GM18502 (cell line): ENCODE data around the gene CAV3.

Source experiments
- ATAC-seq: cut with Tn5 transposase; IDR thresholded peaks from one replicate; pipeline ENCODE4 v1.9.1; 2021; ENCODE audit warnings: mild to moderate bottlenecking; ENCODE audit not compliant: unreplicated experiment, poor library complexity

The CAV3 gene

DNA sequence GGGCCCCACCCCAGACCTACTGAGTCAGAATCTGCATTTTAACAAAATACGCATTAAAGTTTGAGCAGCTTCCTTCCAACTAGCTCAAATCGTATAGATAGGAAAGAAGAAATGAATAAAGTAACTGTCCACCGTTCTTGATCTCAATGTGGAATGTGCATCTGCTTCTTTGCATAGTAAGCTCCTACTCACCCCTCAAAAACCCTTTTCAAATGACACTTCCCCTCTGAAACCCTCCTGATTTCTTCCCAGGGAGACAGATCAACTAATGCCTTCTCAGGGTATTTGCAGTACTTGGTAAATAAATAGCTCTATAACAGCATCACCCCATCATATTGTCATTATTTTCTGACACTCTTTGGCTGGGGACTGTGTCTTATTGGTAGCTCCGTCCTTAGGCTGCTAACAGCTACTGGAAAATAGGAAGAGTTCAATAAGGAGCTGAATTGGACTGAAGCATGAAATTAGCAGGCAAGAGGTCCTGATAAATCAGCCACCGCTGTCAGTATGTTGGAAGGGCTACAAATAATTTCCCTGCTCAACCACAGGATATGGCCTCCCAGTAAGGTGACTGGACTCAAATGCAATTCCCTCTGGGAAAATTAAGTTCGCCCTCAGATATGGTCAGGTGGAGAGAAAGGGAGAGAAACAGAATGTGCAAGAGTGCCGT is 25.6 kb downstream of the CAV3 start:
- no peak for ATAC-seq

- no peak for ATAC-seq
Measured at GRCh38 chr3:8760091-8760490, 26.5 kb downstream of the CAV3 start.

- ATAC-seq: no peak
Measured at GRCh38 chr3:8760506-8760905, 26.9 kb downstream of the CAV3 start.

- ATAC-seq: no peak
Measured at GRCh38 chr3:8761866-8762265, 28.3 kb downstream of the CAV3 start.

- ATAC-seq: no peak
Measured at GRCh38 chr3:8762607-8763377, 29.2 kb downstream of the CAV3 start.

DNA sequence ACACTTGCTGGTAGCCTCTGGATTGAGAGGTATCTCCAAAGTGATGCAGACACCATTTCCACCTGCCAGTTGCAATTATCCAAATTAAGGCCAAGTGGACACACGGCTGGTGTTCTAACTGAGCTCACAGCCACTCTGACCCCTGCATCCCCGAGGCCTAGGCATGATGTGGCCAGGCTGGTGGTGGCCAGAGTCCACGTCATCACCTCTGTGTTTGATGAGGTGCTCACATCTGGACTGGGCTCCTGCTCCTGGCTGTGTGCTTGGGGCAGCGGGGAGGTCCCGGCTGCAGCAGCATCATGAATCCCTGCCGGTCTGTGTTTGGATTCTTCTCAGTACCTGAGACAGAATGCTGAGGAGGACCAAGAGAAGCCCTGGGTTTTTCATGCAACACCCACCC is 30.9 kb downstream of the CAV3 start:
- ATAC-seq: no peak

DNA sequence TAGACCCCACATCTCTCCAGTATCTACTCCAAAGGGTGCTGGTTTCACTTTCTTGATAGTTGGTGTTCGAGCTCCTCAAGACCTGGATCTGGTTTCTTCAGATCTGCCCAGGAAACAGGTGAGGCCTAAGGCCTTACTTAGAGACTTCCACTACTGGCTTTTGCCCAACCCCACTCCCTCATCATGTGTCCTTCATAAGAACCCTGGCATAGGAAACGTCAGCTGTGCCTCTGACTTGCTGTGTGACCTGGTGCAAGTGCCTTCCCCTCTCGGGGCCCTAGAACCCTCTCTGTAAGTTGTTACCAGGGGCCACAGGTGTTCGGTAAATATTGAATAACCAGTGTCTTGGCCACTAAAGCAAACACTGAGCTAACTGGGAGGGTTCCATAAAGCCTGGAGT is 31.9 kb downstream of the CAV3 start:
- ATAC-seq: no peak

DNA sequence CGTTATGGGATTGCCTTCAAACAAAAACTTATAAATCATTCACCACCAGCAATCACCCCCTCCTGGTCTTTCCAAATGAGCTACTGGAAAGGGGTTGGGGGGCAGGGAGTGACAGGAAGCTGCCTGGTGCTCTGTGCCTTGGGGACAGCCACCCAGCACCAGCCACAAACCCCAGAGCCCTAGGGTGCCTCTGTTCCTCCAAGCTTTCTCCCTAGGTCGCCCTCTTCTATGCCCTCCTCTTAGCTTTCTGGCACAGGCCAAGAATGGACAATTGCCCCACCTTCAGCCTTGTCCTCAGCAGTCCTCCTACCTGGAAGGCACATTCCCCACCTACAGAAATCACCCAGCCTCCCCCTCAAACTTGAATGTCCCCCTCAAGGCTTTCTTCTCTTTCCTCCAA is 32.5 kb downstream of the CAV3 start:
- no peak for ATAC-seq

DNA sequence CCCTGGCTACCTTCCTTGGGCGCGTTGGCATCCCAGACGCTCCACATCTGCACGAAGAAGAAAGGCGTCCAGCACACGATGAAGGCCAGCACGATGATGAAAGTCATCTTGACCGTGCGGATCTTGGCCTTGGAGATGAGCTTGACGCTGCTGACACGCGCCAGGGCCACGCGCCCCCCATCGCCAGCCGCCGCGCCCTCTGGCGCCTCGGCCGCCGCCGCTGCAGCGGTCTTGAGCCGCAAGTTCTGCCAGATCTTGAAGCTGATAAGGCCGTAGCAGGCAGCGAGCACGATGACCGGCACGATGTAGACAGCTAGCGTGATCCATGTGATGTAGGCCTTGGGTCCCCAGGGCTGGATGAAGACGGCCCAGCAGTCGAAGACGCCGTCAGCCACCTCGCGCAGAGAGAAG is 33.7 kb downstream of the CAV3 start:
- ATAC-seq: peak; percentile 6

DNA sequence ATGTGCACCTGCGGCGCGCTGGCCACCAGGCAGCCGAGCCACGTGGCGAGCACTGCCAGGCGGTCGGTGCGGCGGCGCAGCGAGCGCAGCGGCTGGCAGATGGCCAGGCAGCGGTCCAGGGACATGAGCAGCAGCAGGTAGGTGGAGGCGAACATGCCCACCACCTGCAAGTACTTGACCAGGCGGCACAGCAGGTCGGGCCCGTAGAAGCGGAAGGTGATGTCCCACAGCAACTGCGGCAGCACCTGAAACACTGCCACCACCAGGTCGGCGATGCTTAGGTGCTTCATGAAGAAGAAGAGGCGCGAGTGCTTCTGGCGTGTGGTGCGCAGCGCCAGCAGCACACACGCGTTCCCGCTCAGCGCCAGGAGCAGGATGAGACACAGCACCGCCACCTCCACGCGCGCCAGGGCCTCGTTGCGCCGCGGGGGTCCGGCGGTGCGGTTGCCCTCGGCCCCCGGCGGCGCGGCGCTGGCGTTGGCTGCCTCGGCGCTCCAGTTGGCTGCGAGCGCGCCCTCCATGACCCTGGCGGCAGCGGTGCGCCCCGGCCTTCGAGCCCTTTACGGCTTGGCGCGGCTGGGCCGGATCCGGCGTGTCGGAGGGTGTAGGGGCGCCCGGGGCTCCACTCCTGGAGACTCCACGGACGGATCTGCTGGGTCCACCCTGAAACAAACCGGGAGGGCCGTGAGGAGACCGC is 34.2 kb downstream of the CAV3 start:
- ATAC-seq: peak; percentile 46

GRCh38 chr3:8768364-8769087 is 34.9 kb downstream of the CAV3 start:
- peak; percentile 30 for ATAC-seq

- ATAC-seq: peak; percentile 80
Measured at GRCh38 chr3:8769088-8769822, 35.7 kb downstream of the CAV3 start, which contains the start of gene OXTR. Gene OXTR (minus strand): TSS chr3:8769613. CDS start chr3:8768187, 1,426 bp downstream.

DNA sequence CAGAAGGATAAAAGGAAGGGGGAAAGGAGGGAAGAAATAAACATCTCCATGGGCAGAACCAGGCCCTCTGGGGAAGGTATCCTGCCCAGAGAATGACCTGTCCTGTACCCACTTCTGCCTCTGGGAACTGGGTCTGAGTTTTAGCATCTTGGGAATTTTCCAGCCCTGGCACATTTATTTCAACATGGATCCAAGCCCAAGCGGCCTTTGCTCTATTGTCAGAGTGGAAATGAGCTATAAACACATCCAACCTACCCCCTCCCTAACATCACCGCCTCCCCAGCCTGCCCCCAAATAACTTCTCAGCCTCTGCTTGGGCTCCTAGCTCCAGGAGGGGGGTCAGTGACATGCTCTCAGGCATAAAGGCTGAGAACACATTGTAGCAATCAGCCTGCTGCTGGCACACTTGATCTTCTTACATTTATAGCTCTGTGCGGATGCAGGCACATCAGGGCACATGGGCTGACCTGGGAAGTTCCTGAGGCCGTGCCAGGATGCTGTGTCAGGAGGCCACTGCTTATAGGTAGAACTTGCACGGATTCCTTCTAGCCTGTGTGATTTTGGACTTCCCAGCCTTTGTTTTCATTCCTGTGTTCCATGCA is 40.4 kb downstream of the CAV3 start:
- ATAC-seq: no peak

- no peak for ATAC-seq
Measured at GRCh38 chr3:8775181-8775580, 41.6 kb downstream of the CAV3 start.

- no peak for ATAC-seq
Measured at GRCh38 chr3:8775602-8776001, 42.0 kb downstream of the CAV3 start.

- no peak for ATAC-seq
Measured at GRCh38 chr3:8776406-8776805, 42.8 kb downstream of the CAV3 start.

- no peak for ATAC-seq
Measured at GRCh38 chr3:8777201-8777977, 43.8 kb downstream of the CAV3 start.

- ATAC-seq: no peak
Measured at GRCh38 chr3:8777978-8778267, 44.3 kb downstream of the CAV3 start.

- ATAC-seq: no peak
Measured at GRCh38 chr3:8778475-8778874, 44.9 kb downstream of the CAV3 start.
